ENCODE data around the gene ZCCHC2.

ZCCHC2 gene

DNA sequence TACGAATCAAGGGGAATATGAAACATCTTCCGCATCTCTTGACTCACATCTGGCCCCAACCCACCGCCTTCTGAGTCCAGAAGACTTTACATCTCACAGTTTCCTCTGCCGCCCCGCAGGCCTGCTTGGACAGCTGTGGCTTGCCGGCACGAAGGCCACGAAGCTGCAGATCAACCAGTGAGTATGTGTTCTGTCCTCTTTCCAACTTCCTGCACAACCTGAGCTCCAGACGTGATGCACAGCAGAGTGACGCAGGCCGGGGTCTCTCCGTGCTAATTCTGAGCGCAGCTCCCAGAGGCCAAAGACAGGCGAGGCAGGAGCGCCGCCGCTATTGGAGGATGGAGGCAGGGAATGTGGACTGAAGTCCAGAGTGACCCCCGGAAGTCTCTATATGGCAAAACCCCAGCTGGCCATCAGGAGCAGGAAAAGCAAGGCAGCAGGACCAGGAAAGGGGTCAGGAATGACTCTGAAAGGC lies 93.5 kb downstream of the ZCCHC2 start:
- no peak overlapping the region for H3K4me3 ChIP-seq (ENCODE audit: insufficient read depth in 1 of 2, low read depth in 1 of 2, low read length in 2 of 2)
- no peak overlapping the region for H3K18ac ChIP-seq (ENCODE audit: low read depth in 1 of 2, low read length in 2 of 2)
- H2AK5ac ChIP-seq (ENCODE audit: low read length, severe bottlenecking) = no peak overlapping the region
- H3K9ac ChIP-seq (ENCODE audit: low read length) = no peak overlapping the region
- H3K4ac ChIP-seq (ENCODE audit: low read depth in 1 of 2, low read length in 2 of 2) = no peak overlapping the region
- H3K9me3 ChIP-seq (ENCODE audit: control insufficient read depth, low read length) = no peaks in the 10 kb centered on the region
- H3K4me2 ChIP-seq (ENCODE audit: low read length, poor library complexity, severe bottlenecking) = no peak overlapping the region
- H3K14ac ChIP-seq (ENCODE audit: low read length in 2 of 2) = no peak overlapping the region
- H4K8ac ChIP-seq (ENCODE audit: low read length) = no peak overlapping the region
- no peaks in the 10 kb centered on the region for H3K36me3 ChIP-seq (ENCODE audit: control insufficient read depth in 1 of 2, insufficient read depth in 2 of 2, low read depth in 1 of 2, low read length in 2 of 2)
- no peak overlapping the region for H2BK12ac ChIP-seq (ENCODE audit: low read length in 2 of 2)
- H2BK5ac ChIP-seq (ENCODE audit: low read depth, low read length, poor library complexity, severe bottlenecking) = no peak overlapping the region
- no peak overlapping the region for H2BK15ac ChIP-seq (ENCODE audit: low read depth, poor library complexity, severe bottlenecking)
- H3K27me3 ChIP-seq (ENCODE audit: control insufficient read depth in 1 of 2, insufficient read depth in 1 of 2, low read length in 2 of 2) = peaks cover 15 to 33% of the 10 kb centered on the region in 2 experiments
- 86% methylated on average over 18 of the region's 18 CpGs for WGBS
- no peak overlapping the region for H2BK120ac ChIP-seq (ENCODE audit: low read depth, low read length)
- H2AFZ ChIP-seq (ENCODE audit: low read depth, low read length) = no peak overlapping the region
- H3K23ac ChIP-seq (ENCODE audit: low read length in 2 of 2) = no peak overlapping the region
- no peaks in the 10 kb centered on the region for H3K79me1 ChIP-seq (replicated peaks; ENCODE audit: low read length, poor library complexity, severe bottlenecking)
- no peak for DNase-seq
- H3K27ac ChIP-seq (ENCODE audit: low read length, poor library complexity, severe bottlenecking) = no peak overlapping the region
- H4K91ac ChIP-seq (ENCODE audit: low read length) = no peak overlapping the region
- H3K4me1 ChIP-seq (ENCODE audit: control insufficient read depth, insufficient read depth, low read depth, low read length) = no peaks in the 10 kb centered on the region

- H3K4me2 ChIP-seq (ENCODE audit: low read length, poor library complexity, severe bottlenecking) = no peak overlapping the region
- no peak overlapping the region for H2AK5ac ChIP-seq (ENCODE audit: low read length, severe bottlenecking)
- no peak overlapping the region for H4K91ac ChIP-seq (ENCODE audit: low read length)
- H3K9me3 ChIP-seq (ENCODE audit: control insufficient read depth, low read length) = no peaks in the 10 kb centered on the region
- H3K27me3 ChIP-seq (ENCODE audit: control insufficient read depth in 1 of 2, insufficient read depth in 1 of 2, low read length in 2 of 2) = peaks cover 0 to 19% of the 10 kb centered on the region in 2 experiments
- no peaks in the 10 kb centered on the region for H3K36me3 ChIP-seq (ENCODE audit: control insufficient read depth in 1 of 2, insufficient read depth in 2 of 2, low read depth in 1 of 2, low read length in 2 of 2)
- H2BK15ac ChIP-seq (ENCODE audit: low read depth, poor library complexity, severe bottlenecking) = no peak overlapping the region
- no peak overlapping the region for H4K8ac ChIP-seq (ENCODE audit: low read length)
- no peaks in the 10 kb centered on the region for H3K4me1 ChIP-seq (ENCODE audit: control insufficient read depth, insufficient read depth, low read depth, low read length)
- no peak overlapping the region for H3K4me3 ChIP-seq (ENCODE audit: insufficient read depth in 1 of 2, low read depth in 1 of 2, low read length in 2 of 2)
- H2AFZ ChIP-seq (ENCODE audit: low read depth, low read length) = no peak overlapping the region
- H2BK120ac ChIP-seq (ENCODE audit: low read depth, low read length) = no peak overlapping the region
- H3K23ac ChIP-seq (ENCODE audit: low read length in 2 of 2) = no peak overlapping the region
- H3K79me1 ChIP-seq (replicated peaks; ENCODE audit: low read length, poor library complexity, severe bottlenecking) = no peaks in the 10 kb centered on the region
- no peak overlapping the region for H3K18ac ChIP-seq (ENCODE audit: low read depth in 1 of 2, low read length in 2 of 2)
- WGBS = 92% methylated on average over 6 of the region's 8 CpGs
- H3K9ac ChIP-seq (ENCODE audit: low read length) = no peak overlapping the region
- no peak overlapping the region for H3K27ac ChIP-seq (ENCODE audit: low read length, poor library complexity, severe bottlenecking)
- DNase-seq = no peak
- H3K4ac ChIP-seq (ENCODE audit: low read depth in 1 of 2, low read length in 2 of 2) = no peak overlapping the region
- no peak overlapping the region for H2BK5ac ChIP-seq (ENCODE audit: low read depth, low read length, poor library complexity, severe bottlenecking)
- H3K14ac ChIP-seq (ENCODE audit: low read length in 2 of 2) = no peak overlapping the region
- no peak overlapping the region for H2BK12ac ChIP-seq (ENCODE audit: low read length in 2 of 2)
Measured at GRCh38 chr18:62617793-62618591, 95.2 kb downstream of the ZCCHC2 start.

GRCh38 chr18:62618735-62619134 lies 95.9 kb downstream of the ZCCHC2 start:
- DNase-seq = no peak
- 83% methylated on average over 1 of the region's 1 CpG for WGBS

GRCh38 chr18:62621546-62621945 lies 98.7 kb downstream of the ZCCHC2 start:
- H3K4me2 ChIP-seq (ENCODE audit: low read length, poor library complexity, severe bottlenecking) = no peak overlapping the region
- H3K14ac ChIP-seq (ENCODE audit: low read length in 2 of 2) = no peak overlapping the region
- H2AK5ac ChIP-seq (ENCODE audit: low read length, severe bottlenecking) = no peak overlapping the region
- no peak overlapping the region for H3K18ac ChIP-seq (ENCODE audit: low read depth in 1 of 2, low read length in 2 of 2)
- H2BK12ac ChIP-seq (ENCODE audit: low read length in 2 of 2) = no peak overlapping the region
- no peaks in the 10 kb centered on the region for H3K79me1 ChIP-seq (replicated peaks; ENCODE audit: low read length, poor library complexity, severe bottlenecking)
- no peak overlapping the region for H2AFZ ChIP-seq (ENCODE audit: low read depth, low read length)
- no peaks in the 10 kb centered on the region for H3K36me3 ChIP-seq (ENCODE audit: control insufficient read depth in 1 of 2, insufficient read depth in 2 of 2, low read depth in 1 of 2, low read length in 2 of 2)
- H2BK5ac ChIP-seq (ENCODE audit: low read depth, low read length, poor library complexity, severe bottlenecking) = no peak overlapping the region
- no peak overlapping the region for H3K27ac ChIP-seq (ENCODE audit: low read length, poor library complexity, severe bottlenecking)
- no peaks in the 10 kb centered on the region for H3K4me1 ChIP-seq (ENCODE audit: control insufficient read depth, insufficient read depth, low read depth, low read length)
- no peak overlapping the region for H2BK15ac ChIP-seq (ENCODE audit: low read depth, poor library complexity, severe bottlenecking)
- no peak for DNase-seq
- H3K4ac ChIP-seq (ENCODE audit: low read depth in 1 of 2, low read length in 2 of 2) = no peak overlapping the region
- no peak overlapping the region for H3K23ac ChIP-seq (ENCODE audit: low read length in 2 of 2)
- WGBS = 92% methylated on average over 12 of the region's 12 CpGs
- no peak overlapping the region for H2BK120ac ChIP-seq (ENCODE audit: low read depth, low read length)
- H3K4me3 ChIP-seq (ENCODE audit: insufficient read depth in 1 of 2, low read depth in 1 of 2, low read length in 2 of 2) = no peak overlapping the region
- no peak overlapping the region for H3K9ac ChIP-seq (ENCODE audit: low read length)
- no peak overlapping the region for H4K91ac ChIP-seq (ENCODE audit: low read length)
- H3K9me3 ChIP-seq (ENCODE audit: control insufficient read depth, low read length) = no peaks in the 10 kb centered on the region
- no peak overlapping the region for H4K8ac ChIP-seq (ENCODE audit: low read length)
- peaks cover 0 to 10% of the 10 kb centered on the region in 2 experiments for H3K27me3 ChIP-seq (ENCODE audit: control insufficient read depth in 1 of 2, insufficient read depth in 1 of 2, low read length in 2 of 2)

More at GRCh38 chr18:62618735-62619134, 95.9 kb downstream of the ZCCHC2 start:
- H3K4me2 ChIP-seq (ENCODE audit: low read length, poor library complexity, severe bottlenecking) = no peak overlapping the region
- H3K27me3 ChIP-seq (ENCODE audit: control insufficient read depth in 1 of 2, insufficient read depth in 1 of 2, low read length in 2 of 2) = peaks cover 0 to 19% of the 10 kb centered on the region in 2 experiments
- no peaks in the 10 kb centered on the region for H3K4me1 ChIP-seq (ENCODE audit: control insufficient read depth, insufficient read depth, low read depth, low read length)
- no peak overlapping the region for H2BK5ac ChIP-seq (ENCODE audit: low read depth, low read length, poor library complexity, severe bottlenecking)
- H2BK120ac ChIP-seq (ENCODE audit: low read depth, low read length) = no peak overlapping the region
- H3K9ac ChIP-seq (ENCODE audit: low read length) = no peak overlapping the region
- H2BK15ac ChIP-seq (ENCODE audit: low read depth, poor library complexity, severe bottlenecking) = no peak overlapping the region
- H3K4me3 ChIP-seq (ENCODE audit: insufficient read depth in 1 of 2, low read depth in 1 of 2, low read length in 2 of 2) = no peak overlapping the region
- H2AFZ ChIP-seq (ENCODE audit: low read depth, low read length) = no peak overlapping the region
- H3K4ac ChIP-seq (ENCODE audit: low read depth in 1 of 2, low read length in 2 of 2) = no peak overlapping the region
- no peak overlapping the region for H3K14ac ChIP-seq (ENCODE audit: low read length in 2 of 2)
- H3K79me1 ChIP-seq (replicated peaks; ENCODE audit: low read length, poor library complexity, severe bottlenecking) = no peaks in the 10 kb centered on the region
- H4K91ac ChIP-seq (ENCODE audit: low read length) = no peak overlapping the region
- no peak overlapping the region for H4K8ac ChIP-seq (ENCODE audit: low read length)
- no peak overlapping the region for H3K27ac ChIP-seq (ENCODE audit: low read length, poor library complexity, severe bottlenecking)
- H3K18ac ChIP-seq (ENCODE audit: low read depth in 1 of 2, low read length in 2 of 2) = no peak overlapping the region
- no peak overlapping the region for H3K23ac ChIP-seq (ENCODE audit: low read length in 2 of 2)
- H2AK5ac ChIP-seq (ENCODE audit: low read length, severe bottlenecking) = no peak overlapping the region
- H2BK12ac ChIP-seq (ENCODE audit: low read length in 2 of 2) = no peak overlapping the region
- H3K9me3 ChIP-seq (ENCODE audit: control insufficient read depth, low read length) = no peaks in the 10 kb centered on the region
- H3K36me3 ChIP-seq (ENCODE audit: control insufficient read depth in 1 of 2, insufficient read depth in 2 of 2, low read depth in 1 of 2, low read length in 2 of 2) = no peaks in the 10 kb centered on the region

Data from mesenchymal stem cell (in vitro differentiated cells and primary cell).